Psoas muscle (tissue), 8 donors: ENCODE measurements around the gene IGF1. TPM values are rescaled to one million over a fixed set of nuclear protein-coding genes. Genes with fewer than 3 reads are reported as not detected.

ENCODE experiments used
- ATAC-seq, 4 donors: fragments of 200-7000 bp; cut with Tn5 transposase; one replicate each; pipeline ENCODE4 v1.9.1; 2020; ENCODE audit warnings: moderate library complexity in 3 of 4, mild to moderate bottlenecking in 2 of 4
- DNase-seq, 2 donors: peaks; one replicate each; pipeline ENCODE4 v3.0.0-alpha.2; 2020
- H3K27ac ChIP-seq: fragments of 200-600 bp; one replicate; pipeline ENCODE4 v1.8.0; 2022
- H3K27me3 ChIP-seq, 3 donors: fragments of 200-600 bp in 1 of 3; one replicate each; pipeline versions ENCODE4 v1.6.1 to v1.8.0; 2013 to 2022; ENCODE audit warnings: low read length in 2 of 3, mild to moderate bottlenecking in 2 of 3, moderate library complexity in 1 of 3; ENCODE audit not compliant: insufficient read depth in 3 of 3
- H3K36me3 ChIP-seq, 2 donors: fragments of 200-600 bp in 1 of 2; one replicate each; pipeline versions ENCODE4 v1.6.1 to v1.8.0; 2013 to 2022; ENCODE audit warnings: low read depth in 1 of 2, mild to moderate bottlenecking in 1 of 2, moderate library complexity in 1 of 2; ENCODE audit not compliant: insufficient read depth in 1 of 2
- H3K4me1 ChIP-seq: fragments of 200-600 bp; one replicate; pipeline ENCODE4 v1.8.0; 2022
- H3K4me3 ChIP-seq: fragments of 200-600 bp; one replicate; pipeline ENCODE4 v1.8.0; 2022; ENCODE audit warnings: mild to moderate bottlenecking
- H3K9me3 ChIP-seq: fragments of 200-600 bp; one replicate; pipeline ENCODE4 v1.8.0; 2022
- WGBS, 3 donors: extraction: QIAGEN DNeasy Blood & Tissue Kit; methylation state at CpG; one replicate each; pipeline versions ENCODE4 v1.1.6 to v1.1.7; 2013; 5-methylcytosine and 5-hydroxymethylcytosine counted together
- intact Hi-C, 2 donors: fragments of 100-400 bp; cut with DNase I; formaldehyde crosslinking; loops; one replicate each; pipeline versions ENCODE4 v1.11.0 to v1.14.2; 2022
- polyA plus RNA-seq, 3 donors: library from polyadenylated mRNA; stranded (reverse); fragments of 200-250 nt; gene quantifications; one replicate each; pipeline ENCODE4 v1.2.3, GENCODE V29; 2013
- total RNA-seq, 4 donors: library from RNA; stranded (reverse); fragmentation: NEBNext Ultra II Directional in 2 of 4; extraction: Animal tissue kit (Norgen Biotek cat#: 25700) in 2 of 4; gene quantifications; one replicate each; pipeline versions ENCODE4 v1.2.1 to v1.2.4, GENCODE V29; 2021 to 2023
- TF ChIP-seq, protein P1 (sequence below): fragments of 200-600 bp; IDR thresholded peaks from one replicate; pipeline ENCODE4 v1.8.0; 2022; ENCODE audit warnings: antibody characterized with exemption
- donor health status: healthy with polysubstance abuse.
- donor health status: DM: no; HTN: no; CAD: no; lungs with moderate emphysema.
- donor health status: Bipolar disorder and iron deficiency.
- donor health status: healthy.
- donor health status: DM: yes; HTN: yes; CAD: no.
- donor health status: DM: no; HTN: no; CAD: no.
- donor health status: DM: no; HTN: no; CAD: no.
- donor health status: DM: yes; HTN: yes; CAD: no.

IGF1 gene
- total and polyA plus RNA-seq, 7 donors, result 5.3 to 30.2 (median 18.7) TPM

DNA sequence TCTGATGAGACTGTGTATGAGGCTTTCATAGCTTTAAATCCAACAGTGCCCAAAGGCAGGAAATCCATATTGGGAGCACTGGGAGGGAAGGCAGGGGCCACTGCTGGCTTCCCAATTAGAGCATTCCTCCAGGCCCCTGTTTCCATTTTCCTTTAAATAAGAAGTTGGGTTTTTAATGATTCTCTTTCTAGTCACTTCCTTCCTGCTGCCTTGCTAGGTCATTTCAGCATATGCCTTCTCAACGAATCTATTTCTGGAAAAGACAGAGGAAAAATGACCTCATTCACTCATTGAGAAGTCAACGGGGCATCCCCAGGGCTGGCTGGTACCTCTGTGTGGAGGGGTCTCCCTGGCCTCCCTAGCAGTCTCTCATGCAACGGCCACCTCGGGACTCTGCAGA, 43.5 kb downstream of the IGF1 start:
- ATAC-seq, result no peak
- intact Hi-C loops, result no loop called here
- WGBS, 3 donors, result 34 to 44% (median 37%) methylated on average over 4 of the region's 4 CpGs
- Histone ChIP-seq H3K27me3 (no peaks in the 10 kb centered on the region), H3K27ac (no peak overlapping the region), H3K9me3 (no peaks in the 10 kb centered on the region), H3K4me1 (peaks cover 10% of the 10 kb centered on the region), H3K36me3 (no peaks in the 10 kb centered on the region), H3K4me3 (no peak overlapping the region)
- DNase-seq, result no peak
- TF ChIP-seq, protein P1, sequence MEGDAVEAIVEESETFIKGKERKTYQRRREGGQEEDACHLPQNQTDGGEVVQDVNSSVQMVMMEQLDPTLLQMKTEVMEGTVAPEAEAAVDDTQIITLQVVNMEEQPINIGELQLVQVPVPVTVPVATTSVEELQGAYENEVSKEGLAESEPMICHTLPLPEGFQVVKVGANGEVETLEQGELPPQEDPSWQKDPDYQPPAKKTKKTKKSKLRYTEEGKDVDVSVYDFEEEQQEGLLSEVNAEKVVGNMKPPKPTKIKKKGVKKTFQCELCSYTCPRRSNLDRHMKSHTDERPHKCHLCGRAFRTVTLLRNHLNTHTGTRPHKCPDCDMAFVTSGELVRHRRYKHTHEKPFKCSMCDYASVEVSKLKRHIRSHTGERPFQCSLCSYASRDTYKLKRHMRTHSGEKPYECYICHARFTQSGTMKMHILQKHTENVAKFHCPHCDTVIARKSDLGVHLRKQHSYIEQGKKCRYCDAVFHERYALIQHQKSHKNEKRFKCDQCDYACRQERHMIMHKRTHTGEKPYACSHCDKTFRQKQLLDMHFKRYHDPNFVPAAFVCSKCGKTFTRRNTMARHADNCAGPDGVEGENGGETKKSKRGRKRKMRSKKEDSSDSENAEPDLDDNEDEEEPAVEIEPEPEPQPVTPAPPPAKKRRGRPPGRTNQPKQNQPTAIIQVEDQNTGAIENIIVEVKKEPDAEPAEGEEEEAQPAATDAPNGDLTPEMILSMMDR, result no peak

DNA sequence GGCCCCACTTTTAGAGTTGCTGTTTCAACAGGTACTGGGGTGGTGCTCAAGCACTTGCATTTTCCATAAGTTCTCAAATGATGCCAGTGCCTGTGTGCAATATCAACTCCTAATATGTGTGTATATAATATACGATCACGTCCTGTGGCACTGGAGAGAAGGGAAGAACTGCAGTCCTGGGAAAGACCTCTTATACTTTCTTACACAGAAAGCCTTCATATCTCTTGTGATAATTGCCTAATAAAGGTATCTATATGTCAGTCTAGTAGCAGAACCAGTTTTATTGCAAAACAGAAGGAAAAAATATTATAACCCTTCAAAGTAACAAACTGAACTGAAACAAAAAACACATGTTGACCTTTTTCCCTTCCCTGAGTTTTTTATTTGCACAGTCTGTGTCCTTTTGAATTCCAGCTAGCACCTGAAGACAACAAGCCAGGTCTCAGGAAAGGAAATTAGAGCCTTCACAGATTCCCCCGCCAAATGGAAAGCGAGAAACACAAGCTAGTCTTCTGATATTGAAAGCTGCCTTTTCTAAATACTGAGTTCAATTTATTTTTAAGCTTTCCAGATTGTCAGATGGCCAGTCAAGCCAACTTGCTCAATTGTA, 44.4 kb downstream of the IGF1 start:
- Histone ChIP-seq H3K9me3 (no peaks in the 10 kb centered on the region), H3K4me3 (no peak overlapping the region), H3K36me3 (no peaks in the 10 kb centered on the region), H3K27me3 (no peaks in the 10 kb centered on the region), H3K4me1 (peaks cover 10% of the 10 kb centered on the region), H3K27ac (no peak overlapping the region)
- TF ChIP-seq, protein P1, result no peak
- DNase-seq (no peak), ATAC-seq (no peak)
- WGBS, 3 donors, result 78 to 82% (median 79%) methylated on average over 4 of the region's 4 CpGs
- intact Hi-C loops, result no loop called here

DNA sequence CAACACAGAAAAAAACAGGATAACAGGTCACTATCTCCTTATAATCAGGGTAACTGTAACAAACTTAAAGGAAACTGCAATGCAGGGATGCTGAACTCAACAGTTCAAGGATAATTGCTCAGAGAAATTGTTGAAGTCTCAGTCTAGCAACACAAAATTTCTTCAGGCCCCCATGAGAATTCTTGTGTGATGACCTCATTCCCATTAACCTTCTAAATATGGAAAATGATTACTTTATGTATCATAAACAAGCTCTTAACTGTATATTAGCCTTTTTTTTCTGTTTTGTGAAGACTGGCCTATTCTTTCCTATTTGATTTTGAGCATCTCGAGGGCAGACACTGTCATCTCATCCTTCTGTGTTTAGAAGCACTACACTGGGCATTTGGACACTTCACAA, 47.1 kb downstream of the IGF1 start:
- Histone ChIP-seq H3K9me3 (no peaks in the 10 kb centered on the region), H3K27ac (no peak overlapping the region), H3K27me3 (no peaks in the 10 kb centered on the region), H3K36me3 (no peaks in the 10 kb centered on the region), H3K4me1 (peaks cover 3% of the 10 kb centered on the region), H3K4me3 (no peak overlapping the region)
- ATAC-seq (no peak), DNase-seq (no peak)
- intact Hi-C loops, result no loop called here
- 85 to 89% (median 87%) methylated on average over 1 of the region's 1 CpG for WGBS, 3 donors
- TF ChIP-seq, protein P1, result no peak

DNA sequence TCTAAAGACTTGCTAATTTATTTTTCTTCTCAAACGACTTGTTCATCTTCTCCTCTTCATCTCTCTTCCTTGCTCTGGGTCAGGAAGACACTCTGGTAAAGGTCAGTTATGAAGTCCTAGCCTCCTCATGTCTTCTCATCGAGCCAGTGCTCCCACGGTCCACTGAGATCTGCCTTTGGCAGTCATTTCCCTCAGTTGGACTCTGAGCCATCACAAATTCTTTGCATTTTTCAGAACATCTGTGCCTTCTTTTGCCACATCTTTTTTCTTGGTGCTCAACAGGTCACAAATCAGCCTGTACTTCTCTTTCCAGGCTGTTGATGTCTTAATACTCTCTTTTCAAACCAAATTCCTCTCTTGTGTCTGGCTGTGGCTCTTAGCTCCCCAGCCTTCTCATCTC, 49.7 kb downstream of the IGF1 start:
- H3K4me1 ChIP-seq, result peaks cover 17% of the 10 kb centered on the region
- ATAC-seq, result peak in 1 of 4 donors; percentile 15
- 26 to 48% (median 29%) methylated on average over 3 of the region's 3 CpGs for WGBS, 3 donors

More for the DNA sequence above, 49.7 kb downstream of the IGF1 start:
- peak overlapping the region; percentile 49 for H3K27ac ChIP-seq
- DNase-seq, result peak; percentile 15 to 56
- no peaks in the 10 kb centered on the region for H3K9me3 ChIP-seq
- H3K36me3 ChIP-seq, result no peaks in the 10 kb centered on the region
- H3K27me3 ChIP-seq, result no peaks in the 10 kb centered on the region
- intact Hi-C loops, result no loop called here
- no peak overlapping the region for H3K4me3 ChIP-seq
- TF ChIP-seq, protein P1, result no peak
